Mucosa of descending colon (tissue), 3 donors: ENCODE measurements around the gene POLR3E. TPM values are rescaled to one million over a fixed set of nuclear protein-coding genes. Genes with fewer than 3 reads are reported as not detected.

Experiments used
- ATAC-seq: fragments of 200-7000 bp; cut with Tn5 transposase; one replicate; pipeline ENCODE4 v1.9.1; 2020; ENCODE audit warnings: mild to moderate bottlenecking, moderate library complexity
- DNase-seq, 3 donors: peaks; one replicate each; pipeline ENCODE4 v3.0.0-alpha.2; 2020
- H3K36me3 ChIP-seq: fragments of 200-600 bp; one replicate; pipeline ENCODE4 v1.8.0; 2021; ENCODE audit warnings: low read depth, mild to moderate bottlenecking
- H3K4me1 ChIP-seq: fragments of 200-600 bp; one replicate; pipeline ENCODE4 v1.8.0; 2021; ENCODE audit warnings: low read depth, mild to moderate bottlenecking
- H3K4me3 ChIP-seq: fragments of 200-600 bp; one replicate; pipeline ENCODE4 v1.8.0; 2021; ENCODE audit warnings: mild to moderate bottlenecking
- H3K9me3 ChIP-seq: fragments of 200-600 bp; one replicate; pipeline ENCODE4 v1.8.0; 2021; ENCODE audit warnings: mild to moderate bottlenecking
- intact Hi-C, 2 donors: fragments of 100-400 bp; cut with DNase I in 1 of 2; cut with micrococcal nuclease in 1 of 2; formaldehyde crosslinking; loops; one replicate each; pipeline versions ENCODE4 v1.11.0 to v1.11.1; 2022; cut with DNase I, micrococcal nuclease
- total RNA-seq, 3 donors: library from RNA; stranded (reverse); fragmentation: NEBNext Ultra II Directional in 2 of 3; extraction: Animal tissue kit (Norgen Biotek cat#: 25700) in 2 of 3; gene quantifications; one replicate each; pipeline versions ENCODE4 v1.2.1 to v1.2.4, GENCODE V29; 2021 to 2023
- TF ChIP-seq, protein P1 (sequence below): fragments of 200-600 bp; IDR thresholded peaks from one replicate; pipeline ENCODE4 v1.8.0; 2022; ENCODE audit warnings: antibody characterized with exemption, mild to moderate bottlenecking
- donor health status: DM: no; HTN: no; CAD: no; lungs with moderate emphysema.
- donor health status: DM: no; HTN: no; CAD: no.
- donor health status: DM: no; HTN: yes; CAD: no.

POLR3E gene
- total RNA-seq, 3 donors from 2014 or later: 37.7 to 54.5 (median 49.5) TPM

DNA sequence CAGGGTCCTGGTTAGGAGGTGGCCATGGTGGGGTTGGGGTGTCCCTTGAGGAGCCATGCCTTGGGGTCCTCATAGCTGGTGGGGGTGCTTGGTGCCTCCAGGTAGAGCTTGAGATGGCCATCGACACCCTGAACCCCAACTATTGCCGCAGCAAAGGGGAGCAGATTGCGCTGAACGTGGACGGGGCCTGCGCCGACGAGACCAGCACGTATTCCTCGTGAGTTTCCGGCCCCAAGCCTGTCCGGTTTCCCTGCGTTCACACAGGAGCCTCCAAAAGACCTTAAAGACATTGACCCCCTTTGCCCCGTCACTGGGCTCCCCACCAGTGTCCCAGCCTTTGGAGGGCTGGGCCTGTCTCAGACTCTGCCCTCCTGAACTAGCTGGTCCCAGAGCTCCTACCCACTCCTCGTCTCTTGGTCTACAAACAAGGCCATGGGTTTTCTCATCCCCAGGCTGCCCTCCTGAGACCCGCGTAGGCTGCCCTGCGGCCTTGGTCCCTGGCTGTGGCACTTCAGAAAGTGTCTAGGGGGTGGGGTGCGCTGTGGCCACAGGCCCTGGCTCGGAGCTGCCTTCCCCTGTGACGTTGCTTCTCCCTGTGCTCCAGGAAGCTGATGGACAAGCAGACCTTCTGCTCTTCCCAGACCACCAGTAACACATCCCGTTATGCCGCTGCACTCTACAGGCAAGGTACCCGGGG lies 11.8 kb downstream of the POLR3E start:
- TF ChIP-seq, protein P1, sequence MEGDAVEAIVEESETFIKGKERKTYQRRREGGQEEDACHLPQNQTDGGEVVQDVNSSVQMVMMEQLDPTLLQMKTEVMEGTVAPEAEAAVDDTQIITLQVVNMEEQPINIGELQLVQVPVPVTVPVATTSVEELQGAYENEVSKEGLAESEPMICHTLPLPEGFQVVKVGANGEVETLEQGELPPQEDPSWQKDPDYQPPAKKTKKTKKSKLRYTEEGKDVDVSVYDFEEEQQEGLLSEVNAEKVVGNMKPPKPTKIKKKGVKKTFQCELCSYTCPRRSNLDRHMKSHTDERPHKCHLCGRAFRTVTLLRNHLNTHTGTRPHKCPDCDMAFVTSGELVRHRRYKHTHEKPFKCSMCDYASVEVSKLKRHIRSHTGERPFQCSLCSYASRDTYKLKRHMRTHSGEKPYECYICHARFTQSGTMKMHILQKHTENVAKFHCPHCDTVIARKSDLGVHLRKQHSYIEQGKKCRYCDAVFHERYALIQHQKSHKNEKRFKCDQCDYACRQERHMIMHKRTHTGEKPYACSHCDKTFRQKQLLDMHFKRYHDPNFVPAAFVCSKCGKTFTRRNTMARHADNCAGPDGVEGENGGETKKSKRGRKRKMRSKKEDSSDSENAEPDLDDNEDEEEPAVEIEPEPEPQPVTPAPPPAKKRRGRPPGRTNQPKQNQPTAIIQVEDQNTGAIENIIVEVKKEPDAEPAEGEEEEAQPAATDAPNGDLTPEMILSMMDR: no peak
- intact Hi-C loops: no loop called here
- Histone ChIP-seq H3K9me3 (no peaks in the 10 kb centered on the region), H3K4me1 (no peaks in the 10 kb centered on the region), H3K36me3 (peaks cover 7% of the 10 kb centered on the region), H3K4me3 (no peak overlapping the region)
- no peak for ATAC-seq
- no peak for DNase-seq

DNA sequence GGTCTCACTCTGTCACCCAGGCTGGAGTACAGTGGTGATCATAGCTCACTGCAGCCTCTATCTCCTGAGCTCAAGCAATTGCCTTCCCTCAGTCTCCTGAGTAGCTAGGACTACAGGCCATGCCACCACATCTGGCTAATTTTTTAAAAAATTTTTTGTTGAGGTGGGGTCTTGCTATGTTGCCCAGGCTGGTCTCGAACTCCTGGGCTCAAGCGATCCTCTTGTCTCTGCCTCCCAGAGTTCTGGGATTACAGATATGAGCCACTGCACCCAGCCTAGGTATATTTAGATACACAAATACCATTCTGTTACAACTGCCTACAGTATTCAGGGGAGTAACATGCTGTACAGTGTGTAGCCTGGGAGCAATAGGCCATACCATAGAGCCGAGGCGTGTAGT lies 14.3 kb downstream of the POLR3E start:
- Histone ChIP-seq H3K4me3 (no peak overlapping the region), H3K36me3 (peaks cover 20% of the 10 kb centered on the region), H3K9me3 (no peaks in the 10 kb centered on the region), H3K4me1 (no peaks in the 10 kb centered on the region)
- no peak for DNase-seq
- TF ChIP-seq, protein P1: no peak
- no peak for ATAC-seq
- intact Hi-C loops: no loop called here

DNA sequence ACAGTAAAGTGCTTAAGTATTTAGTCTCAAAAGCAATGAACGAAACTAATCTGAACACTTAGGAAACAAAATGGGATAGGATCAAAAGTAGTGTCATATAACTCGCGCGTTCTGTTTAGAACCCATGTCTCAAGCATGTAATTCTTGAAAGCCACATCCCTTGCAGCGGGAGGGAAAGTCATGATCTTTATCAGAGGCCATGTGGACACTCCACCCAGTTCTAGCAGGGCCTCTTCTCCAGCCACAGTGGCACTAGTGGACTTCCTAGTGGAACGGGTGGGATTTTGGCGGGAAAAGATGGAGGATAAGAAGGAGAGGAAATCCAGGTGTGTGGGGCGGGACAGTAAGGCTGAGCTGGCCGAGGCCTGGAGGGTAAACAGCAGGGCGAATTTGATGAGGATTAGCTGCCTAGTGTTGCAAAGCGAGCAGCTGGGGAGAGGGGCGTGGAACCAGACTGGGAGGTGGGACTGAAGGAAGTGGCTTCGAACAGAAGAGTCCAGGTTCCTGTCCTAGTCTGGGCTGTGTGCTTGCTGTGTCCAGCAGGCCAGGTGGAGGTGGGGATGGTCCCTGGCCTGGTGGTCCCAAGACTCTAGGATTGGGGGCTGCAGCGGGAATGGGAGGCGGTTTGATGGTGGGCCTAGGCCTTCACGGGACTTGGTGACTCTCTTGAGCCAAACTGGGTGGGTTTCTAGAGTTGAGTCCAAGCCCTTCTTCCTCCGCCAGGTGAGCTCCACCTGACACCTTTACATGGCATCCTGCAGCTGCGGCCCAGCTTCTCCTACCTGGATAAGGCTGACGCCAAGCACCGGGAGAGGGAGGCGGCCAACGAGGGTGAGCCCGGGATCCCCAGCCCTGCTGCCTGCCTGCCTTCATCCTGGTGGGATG lies 15.9 kb downstream of the POLR3E start:
- intact Hi-C loops: no loop called here
- no peak for ATAC-seq
- Histone ChIP-seq H3K9me3 (no peaks in the 10 kb centered on the region), H3K4me3 (no peak overlapping the region), H3K4me1 (no peaks in the 10 kb centered on the region), H3K36me3 (peaks cover 29% of the 10 kb centered on the region)
- DNase-seq: no peak
- TF ChIP-seq, protein P1: no peak

DNA sequence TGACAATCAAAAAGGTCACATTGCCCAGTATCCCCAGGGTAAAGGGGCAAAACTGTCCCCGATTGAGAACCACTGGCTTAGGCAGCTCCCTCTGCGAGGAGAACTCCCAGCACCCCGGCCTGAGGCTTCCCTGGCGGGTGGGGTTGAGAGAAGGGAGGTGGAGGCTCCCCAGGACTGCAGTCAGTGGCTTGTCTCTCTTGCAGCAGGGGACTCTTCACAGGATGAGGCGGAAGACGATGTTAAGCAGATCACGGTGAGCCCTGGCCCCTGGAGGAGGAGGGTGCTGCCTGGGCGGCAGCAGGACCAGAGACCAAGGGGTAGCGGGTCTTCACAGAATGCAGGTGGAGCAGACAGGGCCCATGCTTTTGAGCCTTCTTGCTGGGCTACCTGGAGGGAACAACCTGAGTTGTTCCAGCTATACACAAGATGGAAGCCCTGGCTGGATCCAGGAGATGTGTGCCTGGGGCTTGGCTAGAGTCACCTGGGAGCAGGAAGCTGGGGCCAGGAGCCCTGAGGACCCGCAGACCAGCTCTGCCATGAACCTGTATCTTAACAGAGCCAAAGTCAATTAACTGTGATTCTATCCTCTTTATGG lies 16.8 kb downstream of the POLR3E start:
- H3K36me3 ChIP-seq: peaks cover 26% of the 10 kb centered on the region
- H3K4me1 ChIP-seq: no peaks in the 10 kb centered on the region
- no peaks in the 10 kb centered on the region for H3K9me3 ChIP-seq
- TF ChIP-seq, protein P1: no peak
- intact Hi-C loops: no loop called here
- ATAC-seq (no peak), DNase-seq (no peak)
- H3K4me3 ChIP-seq: no peak overlapping the region

DNA sequence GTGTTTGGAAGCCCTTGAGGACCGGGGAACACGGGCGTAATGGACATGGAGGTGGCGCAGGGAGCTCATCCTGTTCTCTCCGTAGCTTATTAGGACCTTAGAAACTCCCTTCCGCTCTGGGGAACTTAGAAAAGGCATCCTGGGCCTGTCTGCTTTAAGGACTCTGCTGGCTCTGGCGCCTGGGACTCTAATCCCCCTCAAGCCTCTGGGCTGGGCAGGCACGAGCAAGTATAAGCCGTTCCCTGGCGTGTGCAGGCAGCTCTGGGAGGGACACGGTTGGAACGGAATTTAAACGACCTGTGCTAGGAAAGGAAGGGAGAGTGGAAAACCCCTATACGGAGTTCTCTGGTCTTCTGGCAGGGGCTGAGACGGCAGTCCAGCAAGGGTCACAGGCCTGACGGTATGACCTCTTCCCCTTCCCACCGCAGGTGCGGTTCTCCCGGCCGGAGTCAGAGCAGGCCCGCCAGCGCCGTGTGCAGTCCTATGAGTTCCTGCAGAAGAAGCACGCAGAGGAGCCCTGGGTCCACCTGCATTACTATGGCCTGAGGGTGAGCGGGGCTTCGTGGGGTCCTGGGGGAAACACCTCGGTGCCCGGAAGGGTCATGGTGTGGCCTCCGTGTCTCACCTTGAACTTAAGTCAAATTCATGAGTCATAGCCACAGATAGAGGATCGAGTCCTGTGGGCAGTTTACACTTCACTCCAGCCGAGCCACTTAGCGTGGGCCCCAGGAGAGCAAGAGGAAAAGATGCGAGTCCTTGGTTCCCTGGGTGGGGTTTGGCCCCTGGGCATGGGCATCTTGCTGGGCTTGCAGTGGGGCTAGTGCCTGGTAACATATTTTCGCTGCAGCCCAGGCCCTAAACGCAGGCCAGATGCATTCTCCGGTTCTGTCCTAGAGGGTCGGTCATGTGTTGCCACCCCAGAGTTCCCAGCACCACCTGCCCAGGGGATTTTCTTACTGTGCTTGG lies 17.7 kb downstream of the POLR3E start:
- ATAC-seq (no peak), DNase-seq (no peak)
- Histone ChIP-seq H3K36me3 (peaks cover 23% of the 10 kb centered on the region), H3K4me1 (no peaks in the 10 kb centered on the region), H3K4me3 (no peak overlapping the region), H3K9me3 (no peaks in the 10 kb centered on the region)
- intact Hi-C loops: no loop called here
- TF ChIP-seq, protein P1: no peak
